Measurements from ENCODE around the gene PIK3IP1. TPM values are rescaled to one million over a fixed set of nuclear protein-coding genes. Genes with fewer than 3 reads are reported as not detected.

The PIK3IP1 gene
- total RNA-seq = 28.9 and 52.6 TPM in 2 replicates

GRCh38 chr22:31292236-31292989 is at the start of gene PIK3IP1:
Gene PIK3IP1, minus strand, starts transcription at chr22:31292488. Its CDS starts 144 bp downstream, at chr22:31292344.

Other genes starting within 250 kb of the PIK3IP1 start
- 90.1 and 122 TPM in 2 replicates for gene SMTN, start 211.2 kb downstream of the PIK3IP1 start, total RNA-seq
- 119 and 129 TPM in 2 replicates for gene SELENOM, start 184.9 kb downstream of the PIK3IP1 start, total RNA-seq
- gene INPP5J, start 169.5 kb downstream of the PIK3IP1 start, total RNA-seq = under 0.01 and 0.12 TPM in 2 replicates
- 0.13 TPM in 1 of 2 replicates, not detected in the other for gene PLA2G3, start 152.0 kb downstream of the PIK3IP1 start, total RNA-seq
- gene RNF185, start 132.3 kb downstream of the PIK3IP1 start, total RNA-seq = 23.0 and 29.3 TPM in 2 replicates
- gene LIMK2, start 80.2 kb downstream of the PIK3IP1 start, total RNA-seq = 19.6 and 23.4 TPM in 2 replicates
- gene PATZ1, start 53.9 kb upstream of the PIK3IP1 start, total RNA-seq = 9.1 and 9.3 TPM in 2 replicates
- gene DRG1, start 107.1 kb upstream of the PIK3IP1 start, total RNA-seq = 82.4 and 90.8 TPM in 2 replicates
- 8.6 and 10.7 TPM in 2 replicates for gene EIF4ENIF1, start 197.4 kb upstream of the PIK3IP1 start, total RNA-seq
- 15.7 and 20.3 TPM in 2 replicates for gene SFI1, start 204.0 kb upstream of the PIK3IP1 start, total RNA-seq

Measured in aortic smooth muscle cell (primary cell).